ENCODE data around the gene SLC16A2.

DNA sequence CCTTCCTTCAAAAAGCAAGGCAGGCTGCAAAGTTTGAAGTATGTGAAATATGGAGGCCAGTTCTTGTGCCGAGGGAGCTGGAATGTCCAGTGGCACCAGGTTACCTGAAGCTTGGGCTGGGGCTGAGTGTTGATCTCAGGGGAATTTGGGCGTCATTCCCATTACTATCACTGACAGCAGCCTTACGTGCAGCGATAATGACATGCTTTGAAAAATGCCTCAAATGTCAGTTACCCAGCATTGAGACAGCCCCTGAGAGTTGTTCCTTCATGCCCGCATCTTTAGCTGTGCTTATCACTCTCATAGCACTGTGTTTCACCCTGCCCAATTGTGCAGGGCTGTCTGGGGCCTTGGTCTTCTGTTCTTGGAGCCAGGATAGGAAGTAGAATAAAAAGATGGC is 27.4 kb downstream of the SLC16A2 start:
- TF ChIP-seq POLR2A (IDR thresholded peaks at IDR 0.05), result no peak
- TF ChIP-seq, protein P1, sequence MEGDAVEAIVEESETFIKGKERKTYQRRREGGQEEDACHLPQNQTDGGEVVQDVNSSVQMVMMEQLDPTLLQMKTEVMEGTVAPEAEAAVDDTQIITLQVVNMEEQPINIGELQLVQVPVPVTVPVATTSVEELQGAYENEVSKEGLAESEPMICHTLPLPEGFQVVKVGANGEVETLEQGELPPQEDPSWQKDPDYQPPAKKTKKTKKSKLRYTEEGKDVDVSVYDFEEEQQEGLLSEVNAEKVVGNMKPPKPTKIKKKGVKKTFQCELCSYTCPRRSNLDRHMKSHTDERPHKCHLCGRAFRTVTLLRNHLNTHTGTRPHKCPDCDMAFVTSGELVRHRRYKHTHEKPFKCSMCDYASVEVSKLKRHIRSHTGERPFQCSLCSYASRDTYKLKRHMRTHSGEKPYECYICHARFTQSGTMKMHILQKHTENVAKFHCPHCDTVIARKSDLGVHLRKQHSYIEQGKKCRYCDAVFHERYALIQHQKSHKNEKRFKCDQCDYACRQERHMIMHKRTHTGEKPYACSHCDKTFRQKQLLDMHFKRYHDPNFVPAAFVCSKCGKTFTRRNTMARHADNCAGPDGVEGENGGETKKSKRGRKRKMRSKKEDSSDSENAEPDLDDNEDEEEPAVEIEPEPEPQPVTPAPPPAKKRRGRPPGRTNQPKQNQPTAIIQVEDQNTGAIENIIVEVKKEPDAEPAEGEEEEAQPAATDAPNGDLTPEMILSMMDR (IDR thresholded peaks at IDR 0.05), result no peak

All from esophagus squamous epithelium (tissue), 4 donors.